Measurements from ENCODE around the gene CBR1. TPM values are rescaled to one million over a fixed set of nuclear protein-coding genes. Genes with fewer than 3 reads are reported as not detected.

Gene CBR1
- total and polyA plus RNA-seq, 9 of the 15 experiments (the other 6 are each of a cell fraction or from before 2014, with no cell fraction given) = 2.5 to 33.8 (median 15.1) TPM

DNA sequence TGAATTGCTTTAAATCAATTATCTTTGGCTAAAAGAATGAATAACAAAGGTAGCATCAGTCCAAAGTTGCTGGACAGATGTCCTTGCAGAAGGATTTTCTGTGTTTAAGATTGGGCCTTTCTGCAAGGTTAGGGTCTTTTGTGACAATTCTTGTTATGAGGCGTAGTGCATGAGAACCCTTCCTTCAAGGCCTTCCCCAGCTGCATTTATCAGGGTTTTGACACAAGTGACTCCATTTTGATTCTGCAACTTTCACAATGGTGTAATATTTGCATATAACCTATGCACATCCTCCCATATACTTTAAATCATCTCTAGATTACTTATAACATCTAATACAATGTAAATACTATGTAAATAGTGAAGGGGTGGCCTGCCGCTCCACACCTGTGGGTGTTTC is 8.4 kb upstream of the CBR1 start (continued):
- TF ChIP-seq, protein P1, sequence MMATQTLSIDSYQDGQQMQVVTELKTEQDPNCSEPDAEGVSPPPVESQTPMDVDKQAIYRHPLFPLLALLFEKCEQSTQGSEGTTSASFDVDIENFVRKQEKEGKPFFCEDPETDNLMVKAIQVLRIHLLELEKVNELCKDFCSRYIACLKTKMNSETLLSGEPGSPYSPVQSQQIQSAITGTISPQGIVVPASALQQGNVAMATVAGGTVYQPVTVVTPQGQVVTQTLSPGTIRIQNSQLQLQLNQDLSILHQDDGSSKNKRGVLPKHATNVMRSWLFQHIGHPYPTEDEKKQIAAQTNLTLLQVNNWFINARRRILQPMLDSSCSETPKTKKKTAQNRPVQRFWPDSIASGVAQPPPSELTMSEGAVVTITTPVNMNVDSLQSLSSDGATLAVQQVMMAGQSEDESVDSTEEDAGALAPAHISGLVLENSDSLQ (IDR thresholded peaks at IDR 0.05) = no peak
- no peak for TF ChIP-seq KDM2B (CRISPR knock-in tag; IDR thresholded peaks at IDR 0.05)
- peak; percentile 91 for TF ChIP-seq DMBX1 (CRISPR knock-in tag; IDR thresholded peaks at IDR 0.05; ENCODE audit: borderline replicate concordance)
- TF ChIP-seq CXXC5 (CRISPR knock-in tag; IDR thresholded peaks at IDR 0.05) = 0 out of 2 replicates have a peak, but pooled peaks have one; percentile 26
- no peak for TF ChIP-seq SRSF3 (IDR thresholded peaks at IDR 0.05; ENCODE audit: insufficient read depth, low read length)
- TF ChIP-seq, protein P2, sequence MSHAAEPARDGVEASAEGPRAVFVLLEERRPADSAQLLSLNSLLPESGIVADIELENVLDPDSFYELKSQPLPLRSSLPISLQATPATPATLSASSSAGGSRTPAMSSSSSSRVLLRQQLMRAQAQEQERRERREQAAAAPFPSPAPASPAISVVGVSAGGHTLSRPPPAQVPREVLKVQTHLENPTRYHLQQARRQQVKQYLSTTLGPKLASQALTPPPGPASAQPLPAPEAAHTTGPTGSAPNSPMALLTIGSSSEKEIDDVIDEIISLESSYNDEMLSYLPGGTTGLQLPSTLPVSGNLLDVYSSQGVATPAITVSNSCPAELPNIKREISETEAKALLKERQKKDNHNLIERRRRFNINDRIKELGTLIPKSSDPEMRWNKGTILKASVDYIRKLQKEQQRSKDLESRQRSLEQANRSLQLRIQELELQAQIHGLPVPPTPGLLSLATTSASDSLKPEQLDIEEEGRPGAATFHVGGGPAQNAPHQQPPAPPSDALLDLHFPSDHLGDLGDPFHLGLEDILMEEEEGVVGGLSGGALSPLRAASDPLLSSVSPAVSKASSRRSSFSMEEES (CRISPR knock-in tag; IDR thresholded peaks at IDR 0.05) = no peak
- TF ChIP-seq, protein P3, sequence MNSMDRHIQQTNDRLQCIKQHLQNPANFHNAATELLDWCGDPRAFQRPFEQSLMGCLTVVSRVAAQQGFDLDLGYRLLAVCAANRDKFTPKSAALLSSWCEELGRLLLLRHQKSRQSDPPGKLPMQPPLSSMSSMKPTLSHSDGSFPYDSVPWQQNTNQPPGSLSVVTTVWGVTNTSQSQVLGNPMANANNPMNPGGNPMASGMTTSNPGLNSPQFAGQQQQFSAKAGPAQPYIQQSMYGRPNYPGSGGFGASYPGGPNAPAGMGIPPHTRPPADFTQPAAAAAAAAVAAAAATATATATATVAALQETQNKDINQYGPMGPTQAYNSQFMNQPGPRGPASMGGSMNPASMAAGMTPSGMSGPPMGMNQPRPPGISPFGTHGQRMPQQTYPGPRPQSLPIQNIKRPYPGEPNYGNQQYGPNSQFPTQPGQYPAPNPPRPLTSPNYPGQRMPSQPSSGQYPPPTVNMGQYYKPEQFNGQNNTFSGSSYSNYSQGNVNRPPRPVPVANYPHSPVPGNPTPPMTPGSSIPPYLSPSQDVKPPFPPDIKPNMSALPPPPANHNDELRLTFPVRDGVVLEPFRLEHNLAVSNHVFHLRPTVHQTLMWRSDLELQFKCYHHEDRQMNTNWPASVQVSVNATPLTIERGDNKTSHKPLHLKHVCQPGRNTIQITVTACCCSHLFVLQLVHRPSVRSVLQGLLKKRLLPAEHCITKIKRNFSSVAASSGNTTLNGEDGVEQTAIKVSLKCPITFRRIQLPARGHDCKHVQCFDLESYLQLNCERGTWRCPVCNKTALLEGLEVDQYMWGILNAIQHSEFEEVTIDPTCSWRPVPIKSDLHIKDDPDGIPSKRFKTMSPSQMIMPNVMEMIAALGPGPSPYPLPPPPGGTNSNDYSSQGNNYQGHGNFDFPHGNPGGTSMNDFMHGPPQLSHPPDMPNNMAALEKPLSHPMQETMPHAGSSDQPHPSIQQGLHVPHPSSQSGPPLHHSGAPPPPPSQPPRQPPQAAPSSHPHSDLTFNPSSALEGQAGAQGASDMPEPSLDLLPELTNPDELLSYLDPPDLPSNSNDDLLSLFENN (IDR thresholded peaks at IDR 0.05; ENCODE audit: low read depth in 2 of 2, low read length in 2 of 2) = no peak
- no peak for TF ChIP-seq NCOA2 (IDR thresholded peaks at IDR 0.05; ENCODE audit: partially characterized antibody in 2 of 2)
- TF ChIP-seq CBFA2T3 (IDR thresholded peaks at IDR 0.05) = no peak
- TF ChIP-seq GABPB1 (CRISPR knock-in tag; IDR thresholded peaks at IDR 0.05) = no peak
- TF ChIP-seq SMAD3 (CRISPR knock-in tag; conservative IDR thresholded peaks at IDR 0.05) = 0 out of 2 replicates have a peak, but pooled peaks have one; percentile 69
- TF ChIP-seq STAG1 (CRISPR knock-in tag; IDR thresholded peaks at IDR 0.05; ENCODE audit: borderline replicate concordance) = no peak
- no peak for TF ChIP-seq HMGN3 (IDR thresholded peaks at IDR 0.05; ENCODE audit: borderline replicate concordance, extremely low read depth, insufficient read length, low read depth, low read length)
- TF ChIP-seq, protein P4, sequence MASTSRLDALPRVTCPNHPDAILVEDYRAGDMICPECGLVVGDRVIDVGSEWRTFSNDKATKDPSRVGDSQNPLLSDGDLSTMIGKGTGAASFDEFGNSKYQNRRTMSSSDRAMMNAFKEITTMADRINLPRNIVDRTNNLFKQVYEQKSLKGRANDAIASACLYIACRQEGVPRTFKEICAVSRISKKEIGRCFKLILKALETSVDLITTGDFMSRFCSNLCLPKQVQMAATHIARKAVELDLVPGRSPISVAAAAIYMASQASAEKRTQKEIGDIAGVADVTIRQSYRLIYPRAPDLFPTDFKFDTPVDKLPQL (IDR thresholded peaks at IDR 0.05; ENCODE audit: extremely low read depth, insufficient read length) = no peak
- TF ChIP-seq, protein P5, sequence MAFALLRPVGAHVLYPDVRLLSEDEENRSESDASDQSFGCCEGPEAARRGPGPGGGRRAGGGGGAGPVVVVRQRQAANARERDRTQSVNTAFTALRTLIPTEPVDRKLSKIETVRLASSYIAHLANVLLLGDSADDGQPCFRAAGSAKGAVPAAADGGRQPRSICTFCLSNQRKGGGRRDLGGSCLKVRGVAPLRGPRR (CRISPR knock-in tag; IDR thresholded peaks at IDR 0.05) = no peak
- no peak for TF ChIP-seq LEF1 (IDR thresholded peaks at IDR 0.05)
- TF ChIP-seq ZNF695 (CRISPR knock-in tag; IDR thresholded peaks at IDR 0.05) = no peak
- TF ChIP-seq, protein P6, sequence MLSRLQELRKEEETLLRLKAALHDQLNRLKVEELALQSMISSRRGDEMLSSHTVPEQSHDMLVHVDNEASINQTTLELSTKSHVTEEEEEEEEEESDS (CRISPR knock-in tag; IDR thresholded peaks at IDR 0.05) = no peak
- TF ChIP-seq PCBP2 (IDR thresholded peaks at IDR 0.05; ENCODE audit: low read depth, low read length, poor library complexity, severe bottlenecking) = no peak
- TF ChIP-seq ZNF436 (CRISPR knock-in tag; IDR thresholded peaks at IDR 0.05) = no peak
- TF ChIP-seq MBD2 (IDR thresholded peaks at IDR 0.05; ENCODE audit: borderline replicate concordance, low read depth) = no peak
- no peak for TF ChIP-seq ZNF408 (CRISPR knock-in tag; IDR thresholded peaks at IDR 0.05; ENCODE audit: low read depth)

All from K562 (cell line).